Uterus (tissue), 2 donors: ENCODE measurements around the gene IRF8.

Source experiments
- POLR2A ChIP-seq, 2 donors: fragments of 450-650 bp; IDR thresholded peaks; one replicate each; pipeline ENCODE4 v1.6.1; 2016; ENCODE audit warnings: antibody characterized with exemption in 2 of 2, mild to moderate bottlenecking in 1 of 2, moderate library complexity in 1 of 2
- TF ChIP-seq, protein P1 (sequence below), 4 experiments: fragments of 200-600 bp in 2 of 4; fragments of 450-650 bp in 2 of 4; sonication (generic) in 2 of 4; IDR thresholded peaks; one replicate each; pipeline ENCODE4 v1.5.1; 2016 to 2019; ENCODE audit warnings: antibody characterized with exemption in 4 of 4, mild to moderate bottlenecking in 2 of 4, moderate library complexity in 1 of 4

DNA sequence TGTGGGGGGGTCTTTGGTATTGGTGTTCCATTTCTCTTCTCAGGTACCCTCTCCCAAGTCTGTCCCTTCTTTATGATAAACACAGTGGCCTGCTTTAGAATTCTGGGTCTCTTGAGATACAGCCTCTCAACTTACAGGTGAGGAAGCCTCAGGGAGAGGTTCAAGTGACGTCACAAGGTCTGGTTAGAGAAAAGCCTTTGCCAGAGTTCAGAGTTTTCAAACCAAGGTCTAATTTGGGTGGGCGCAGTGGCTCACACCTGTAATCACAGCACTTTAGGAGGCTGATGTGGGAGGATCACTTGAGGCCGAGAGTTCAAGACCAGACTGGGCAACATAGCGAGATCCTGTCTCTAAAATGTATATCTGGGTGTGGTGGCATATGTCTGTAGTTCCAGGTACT is 2.1 kb downstream of the IRF8 start:
- TF ChIP-seq, protein P1, sequence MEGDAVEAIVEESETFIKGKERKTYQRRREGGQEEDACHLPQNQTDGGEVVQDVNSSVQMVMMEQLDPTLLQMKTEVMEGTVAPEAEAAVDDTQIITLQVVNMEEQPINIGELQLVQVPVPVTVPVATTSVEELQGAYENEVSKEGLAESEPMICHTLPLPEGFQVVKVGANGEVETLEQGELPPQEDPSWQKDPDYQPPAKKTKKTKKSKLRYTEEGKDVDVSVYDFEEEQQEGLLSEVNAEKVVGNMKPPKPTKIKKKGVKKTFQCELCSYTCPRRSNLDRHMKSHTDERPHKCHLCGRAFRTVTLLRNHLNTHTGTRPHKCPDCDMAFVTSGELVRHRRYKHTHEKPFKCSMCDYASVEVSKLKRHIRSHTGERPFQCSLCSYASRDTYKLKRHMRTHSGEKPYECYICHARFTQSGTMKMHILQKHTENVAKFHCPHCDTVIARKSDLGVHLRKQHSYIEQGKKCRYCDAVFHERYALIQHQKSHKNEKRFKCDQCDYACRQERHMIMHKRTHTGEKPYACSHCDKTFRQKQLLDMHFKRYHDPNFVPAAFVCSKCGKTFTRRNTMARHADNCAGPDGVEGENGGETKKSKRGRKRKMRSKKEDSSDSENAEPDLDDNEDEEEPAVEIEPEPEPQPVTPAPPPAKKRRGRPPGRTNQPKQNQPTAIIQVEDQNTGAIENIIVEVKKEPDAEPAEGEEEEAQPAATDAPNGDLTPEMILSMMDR (IDR thresholded peaks at IDR 0.05): no peak
- no peak for TF ChIP-seq POLR2A (IDR thresholded peaks at IDR 0.05)
